WTC11 (cell line): ENCODE data around the gene SELENBP1.

Source experiments
- ATF1 ChIP-seq: sonication (generic); formaldehyde crosslinking; IDR thresholded peaks from 2 replicates; pipeline ENCODE4 v1.8.1; 2023; ENCODE audit warnings: mild to moderate bottlenecking, moderate library complexity, missing genetic modification reagents
- ELF4 ChIP-seq: sonication (generic); formaldehyde crosslinking; IDR thresholded peaks from 2 replicates; pipeline ENCODE4 v1.8.1; 2022; ENCODE audit warnings: low read depth, mild to moderate bottlenecking, moderate library complexity, missing genetic modification reagents
- ESRRA ChIP-seq: sonication (generic); formaldehyde crosslinking; IDR thresholded peaks from 2 replicates; pipeline ENCODE4 v1.8.1; 2022; ENCODE audit warnings: mild to moderate bottlenecking, missing genetic modification reagents, borderline replicate concordance
- FOXP4 ChIP-seq: sonication (generic); formaldehyde crosslinking; IDR thresholded peaks from 2 replicates; pipeline ENCODE4 v1.8.0; 2022; ENCODE audit warnings: mild to moderate bottlenecking, missing genetic modification reagents
- NFYB ChIP-seq: sonication (generic); formaldehyde crosslinking; conservative IDR thresholded peaks from 2 replicates; pipeline ENCODE4 v1.8.0; 2022; ENCODE audit warnings: low read depth, missing genetic modification reagents
- ZBTB21 ChIP-seq: sonication (generic); formaldehyde crosslinking; IDR thresholded peaks from 2 replicates; pipeline ENCODE4 v1.8.1; 2023; ENCODE audit warnings: mild to moderate bottlenecking, missing genetic modification reagents, borderline replicate concordance
- TF ChIP-seq, protein P1 (sequence below): fragments of 200-600 bp; IDR thresholded peaks from 2 replicates; pipeline ENCODE4 v1.8.0; 2022; ENCODE audit warnings: antibody characterized with exemption
- TF ChIP-seq, protein P2 (sequence below): sonication (generic); formaldehyde crosslinking; IDR thresholded peaks from 2 replicates; pipeline ENCODE4 v1.8.1; 2023; ENCODE audit warnings: mild to moderate bottlenecking, missing genetic modification reagents, moderate library complexity
- TF ChIP-seq, protein P3 (sequence below): sonication (generic); formaldehyde crosslinking; IDR thresholded peaks from 2 replicates; pipeline ENCODE4 v1.8.1; 2023; ENCODE audit warnings: mild to moderate bottlenecking, missing genetic modification reagents
- TF ChIP-seq, protein P4 (sequence below): sonication (generic); formaldehyde crosslinking; IDR thresholded peaks from 2 replicates; pipeline ENCODE4 v1.8.0; 2023; ENCODE audit warnings: missing genetic modification reagents
- TF ChIP-seq, protein P5 (sequence below): fragments of 250-450 bp; sonication (Bioruptor Pico); IDR thresholded peaks from 2 replicates; pipeline ENCODE4 v1.9.0; 2021; ENCODE audit warnings: mild to moderate bottlenecking, borderline replicate concordance
- TF ChIP-seq, protein P6 (sequence below): sonication (generic); formaldehyde crosslinking; IDR thresholded peaks from 2 replicates; pipeline ENCODE4 v1.8.0; 2022; ENCODE audit warnings: mild to moderate bottlenecking, missing genetic modification reagents
- TF ChIP-seq, protein P7 (sequence below): sonication (generic); formaldehyde crosslinking; IDR thresholded peaks from 2 replicates; pipeline ENCODE4 v1.8.1; 2023; ENCODE audit warnings: mild to moderate bottlenecking, missing genetic modification reagents, moderate library complexity

- TF ChIP-seq, protein P1, sequence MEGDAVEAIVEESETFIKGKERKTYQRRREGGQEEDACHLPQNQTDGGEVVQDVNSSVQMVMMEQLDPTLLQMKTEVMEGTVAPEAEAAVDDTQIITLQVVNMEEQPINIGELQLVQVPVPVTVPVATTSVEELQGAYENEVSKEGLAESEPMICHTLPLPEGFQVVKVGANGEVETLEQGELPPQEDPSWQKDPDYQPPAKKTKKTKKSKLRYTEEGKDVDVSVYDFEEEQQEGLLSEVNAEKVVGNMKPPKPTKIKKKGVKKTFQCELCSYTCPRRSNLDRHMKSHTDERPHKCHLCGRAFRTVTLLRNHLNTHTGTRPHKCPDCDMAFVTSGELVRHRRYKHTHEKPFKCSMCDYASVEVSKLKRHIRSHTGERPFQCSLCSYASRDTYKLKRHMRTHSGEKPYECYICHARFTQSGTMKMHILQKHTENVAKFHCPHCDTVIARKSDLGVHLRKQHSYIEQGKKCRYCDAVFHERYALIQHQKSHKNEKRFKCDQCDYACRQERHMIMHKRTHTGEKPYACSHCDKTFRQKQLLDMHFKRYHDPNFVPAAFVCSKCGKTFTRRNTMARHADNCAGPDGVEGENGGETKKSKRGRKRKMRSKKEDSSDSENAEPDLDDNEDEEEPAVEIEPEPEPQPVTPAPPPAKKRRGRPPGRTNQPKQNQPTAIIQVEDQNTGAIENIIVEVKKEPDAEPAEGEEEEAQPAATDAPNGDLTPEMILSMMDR, result no peak
- no peak for TF ChIP-seq NFYB (CRISPR knock-in tag)
- TF ChIP-seq, protein P2, sequence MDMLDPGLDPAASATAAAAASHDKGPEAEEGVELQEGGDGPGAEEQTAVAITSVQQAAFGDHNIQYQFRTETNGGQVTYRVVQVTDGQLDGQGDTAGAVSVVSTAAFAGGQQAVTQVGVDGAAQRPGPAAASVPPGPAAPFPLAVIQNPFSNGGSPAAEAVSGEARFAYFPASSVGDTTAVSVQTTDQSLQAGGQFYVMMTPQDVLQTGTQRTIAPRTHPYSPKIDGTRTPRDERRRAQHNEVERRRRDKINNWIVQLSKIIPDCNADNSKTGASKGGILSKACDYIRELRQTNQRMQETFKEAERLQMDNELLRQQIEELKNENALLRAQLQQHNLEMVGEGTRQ (CRISPR knock-in tag), result no peak
- TF ChIP-seq, protein P3, sequence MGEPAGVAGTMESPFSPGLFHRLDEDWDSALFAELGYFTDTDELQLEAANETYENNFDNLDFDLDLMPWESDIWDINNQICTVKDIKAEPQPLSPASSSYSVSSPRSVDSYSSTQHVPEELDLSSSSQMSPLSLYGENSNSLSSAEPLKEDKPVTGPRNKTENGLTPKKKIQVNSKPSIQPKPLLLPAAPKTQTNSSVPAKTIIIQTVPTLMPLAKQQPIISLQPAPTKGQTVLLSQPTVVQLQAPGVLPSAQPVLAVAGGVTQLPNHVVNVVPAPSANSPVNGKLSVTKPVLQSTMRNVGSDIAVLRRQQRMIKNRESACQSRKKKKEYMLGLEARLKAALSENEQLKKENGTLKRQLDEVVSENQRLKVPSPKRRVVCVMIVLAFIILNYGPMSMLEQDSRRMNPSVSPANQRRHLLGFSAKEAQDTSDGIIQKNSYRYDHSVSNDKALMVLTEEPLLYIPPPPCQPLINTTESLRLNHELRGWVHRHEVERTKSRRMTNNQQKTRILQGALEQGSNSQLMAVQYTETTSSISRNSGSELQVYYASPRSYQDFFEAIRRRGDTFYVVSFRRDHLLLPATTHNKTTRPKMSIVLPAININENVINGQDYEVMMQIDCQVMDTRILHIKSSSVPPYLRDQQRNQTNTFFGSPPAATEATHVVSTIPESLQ (CRISPR knock-in tag), result no peak
- no peak for TF ChIP-seq ATF1 (CRISPR knock-in tag)
- TF ChIP-seq, protein P4, sequence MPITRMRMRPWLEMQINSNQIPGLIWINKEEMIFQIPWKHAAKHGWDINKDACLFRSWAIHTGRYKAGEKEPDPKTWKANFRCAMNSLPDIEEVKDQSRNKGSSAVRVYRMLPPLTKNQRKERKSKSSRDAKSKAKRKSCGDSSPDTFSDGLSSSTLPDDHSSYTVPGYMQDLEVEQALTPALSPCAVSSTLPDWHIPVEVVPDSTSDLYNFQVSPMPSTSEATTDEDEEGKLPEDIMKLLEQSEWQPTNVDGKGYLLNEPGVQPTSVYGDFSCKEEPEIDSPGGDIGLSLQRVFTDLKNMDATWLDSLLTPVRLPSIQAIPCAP (CRISPR knock-in tag), result no peak
- TF ChIP-seq FOXP4 (CRISPR knock-in tag), result no peak
- TF ChIP-seq, protein P5, sequence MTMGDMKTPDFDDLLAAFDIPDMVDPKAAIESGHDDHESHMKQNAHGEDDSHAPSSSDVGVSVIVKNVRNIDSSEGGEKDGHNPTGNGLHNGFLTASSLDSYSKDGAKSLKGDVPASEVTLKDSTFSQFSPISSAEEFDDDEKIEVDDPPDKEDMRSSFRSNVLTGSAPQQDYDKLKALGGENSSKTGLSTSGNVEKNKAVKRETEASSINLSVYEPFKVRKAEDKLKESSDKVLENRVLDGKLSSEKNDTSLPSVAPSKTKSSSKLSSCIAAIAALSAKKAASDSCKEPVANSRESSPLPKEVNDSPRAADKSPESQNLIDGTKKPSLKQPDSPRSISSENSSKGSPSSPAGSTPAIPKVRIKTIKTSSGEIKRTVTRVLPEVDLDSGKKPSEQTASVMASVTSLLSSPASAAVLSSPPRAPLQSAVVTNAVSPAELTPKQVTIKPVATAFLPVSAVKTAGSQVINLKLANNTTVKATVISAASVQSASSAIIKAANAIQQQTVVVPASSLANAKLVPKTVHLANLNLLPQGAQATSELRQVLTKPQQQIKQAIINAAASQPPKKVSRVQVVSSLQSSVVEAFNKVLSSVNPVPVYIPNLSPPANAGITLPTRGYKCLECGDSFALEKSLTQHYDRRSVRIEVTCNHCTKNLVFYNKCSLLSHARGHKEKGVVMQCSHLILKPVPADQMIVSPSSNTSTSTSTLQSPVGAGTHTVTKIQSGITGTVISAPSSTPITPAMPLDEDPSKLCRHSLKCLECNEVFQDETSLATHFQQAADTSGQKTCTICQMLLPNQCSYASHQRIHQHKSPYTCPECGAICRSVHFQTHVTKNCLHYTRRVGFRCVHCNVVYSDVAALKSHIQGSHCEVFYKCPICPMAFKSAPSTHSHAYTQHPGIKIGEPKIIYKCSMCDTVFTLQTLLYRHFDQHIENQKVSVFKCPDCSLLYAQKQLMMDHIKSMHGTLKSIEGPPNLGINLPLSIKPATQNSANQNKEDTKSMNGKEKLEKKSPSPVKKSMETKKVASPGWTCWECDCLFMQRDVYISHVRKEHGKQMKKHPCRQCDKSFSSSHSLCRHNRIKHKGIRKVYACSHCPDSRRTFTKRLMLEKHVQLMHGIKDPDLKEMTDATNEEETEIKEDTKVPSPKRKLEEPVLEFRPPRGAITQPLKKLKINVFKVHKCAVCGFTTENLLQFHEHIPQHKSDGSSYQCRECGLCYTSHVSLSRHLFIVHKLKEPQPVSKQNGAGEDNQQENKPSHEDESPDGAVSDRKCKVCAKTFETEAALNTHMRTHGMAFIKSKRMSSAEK (CRISPR knock-in tag), result no peak
- TF ChIP-seq, protein P6, sequence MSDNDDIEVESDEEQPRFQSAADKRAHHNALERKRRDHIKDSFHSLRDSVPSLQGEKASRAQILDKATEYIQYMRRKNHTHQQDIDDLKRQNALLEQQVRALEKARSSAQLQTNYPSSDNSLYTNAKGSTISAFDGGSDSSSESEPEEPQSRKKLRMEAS (CRISPR knock-in tag), result no peak
- no peak for TF ChIP-seq ESRRA (CRISPR knock-in tag)
- no peak for TF ChIP-seq ZBTB21 (CRISPR knock-in tag)
- no peak for TF ChIP-seq ELF4 (CRISPR knock-in tag)
- TF ChIP-seq, protein P7, sequence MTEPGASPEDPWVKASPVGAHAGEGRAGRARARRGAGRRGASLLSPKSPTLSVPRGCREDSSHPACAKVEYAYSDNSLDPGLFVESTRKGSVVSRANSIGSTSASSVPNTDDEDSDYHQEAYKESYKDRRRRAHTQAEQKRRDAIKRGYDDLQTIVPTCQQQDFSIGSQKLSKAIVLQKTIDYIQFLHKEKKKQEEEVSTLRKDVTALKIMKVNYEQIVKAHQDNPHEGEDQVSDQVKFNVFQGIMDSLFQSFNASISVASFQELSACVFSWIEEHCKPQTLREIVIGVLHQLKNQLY (CRISPR knock-in tag), result no peak
Observed at GRCh38 chr1:151347523-151348246, 24.8 kb downstream of the SELENBP1 start.
